ENCODE data around the gene DNAJC5.

Gene DNAJC5

GRCh38 chr20:63942250-63942951, 47.5 kb downstream of the DNAJC5 start:
- no peak for FAIRE-seq

- no peak for FAIRE-seq
These were observed 48.3 kb downstream of the DNAJC5 start for GRCh38 chr20:63942969-63943807.

- FAIRE-seq = no peak
These were observed 48.8 kb downstream of the DNAJC5 start for GRCh38 chr20:63943808-63944077.

- no peak for FAIRE-seq
These were observed 49.4 kb downstream of the DNAJC5 start for GRCh38 chr20:63944078-63944941.

GRCh38 chr20:63945031-63945658, 50.2 kb downstream of the DNAJC5 start:
- no peak for FAIRE-seq

- FAIRE-seq = no peak
These were observed 51.3 kb downstream of the DNAJC5 start for GRCh38 chr20:63945921-63946920.

- FAIRE-seq = no peak
These were observed 52.2 kb downstream of the DNAJC5 start for GRCh38 chr20:63946986-63947637.

GRCh38 chr20:63947638-63948456, 52.9 kb downstream of the DNAJC5 start:
- no peak for FAIRE-seq

- no peak for FAIRE-seq
These were observed 55.9 kb downstream of the DNAJC5 start for GRCh38 chr20:63950701-63951397.

GRCh38 chr20:63951398-63952209, 56.7 kb downstream of the DNAJC5 start:
- no peak for FAIRE-seq

- no peak for FAIRE-seq
These were observed 57.2 kb downstream of the DNAJC5 start for GRCh38 chr20:63952210-63952535.

GRCh38 chr20:63952769-63953168, 57.8 kb downstream of the DNAJC5 start:
- FAIRE-seq = no peak

GRCh38 chr20:63953764-63954429, 59.0 kb downstream of the DNAJC5 start:
- FAIRE-seq = no peak

GRCh38 chr20:63955281-63955826, 60.4 kb downstream of the DNAJC5 start:
- no peak for FAIRE-seq

GRCh38 chr20:63955827-63956663, 61.1 kb downstream of the DNAJC5 start, which contains the start of gene UCKL1:
Gene UCKL1 (minus strand): TSS chr20:63956416. CDS start chr20:63956372, 44 bp downstream.
- peak; percentile 45 for FAIRE-seq

- no peak for FAIRE-seq
These were observed 61.7 kb downstream of the DNAJC5 start for GRCh38 chr20:63956664-63957003.
